Ascending aorta (tissue), 2 donors: ENCODE data around the gene SNN. TPM values are rescaled to one million over a fixed set of nuclear protein-coding genes. Genes with fewer than 3 reads are reported as not detected.

Source experiments
- DNase-seq, 2 donors: peaks; one replicate each; pipeline ENCODE4 v3.0.0-alpha.2; 2019; ENCODE audit warnings: low spot score in 2 of 2
- H3K27ac ChIP-seq, 2 donors: fragments of 200-600 bp; sonication (generic); one replicate each; pipeline ENCODE4 v1.5.1; 2016 to 2017; ENCODE audit warnings: mild to moderate bottlenecking in 1 of 2
- H3K27me3 ChIP-seq: fragments of 200-600 bp; sonication (generic); one replicate; pipeline ENCODE4 v1.5.1; 2017
- H3K36me3 ChIP-seq, 2 donors: fragments of 200-600 bp; sonication (generic); one replicate each; pipeline ENCODE4 v1.5.1; 2016
- H3K4me1 ChIP-seq, 2 donors: fragments of 200-600 bp; sonication (generic); one replicate each; pipeline ENCODE4 v1.5.1; 2016 to 2017; ENCODE audit warnings: mild to moderate bottlenecking in 1 of 2
- H3K4me3 ChIP-seq, 2 donors: fragments of 200-600 bp; sonication (generic); one replicate each; pipeline ENCODE4 v1.5.1; 2016 to 2017; ENCODE audit warnings: mild to moderate bottlenecking in 1 of 2
- H3K9me3 ChIP-seq, 2 donors: fragments of 200-600 bp; sonication (generic); one replicate each; pipeline ENCODE4 v1.5.1; 2016
- intact Hi-C: fragments of 100-400 bp; cut with DNase I; formaldehyde crosslinking; loops from one replicate; pipeline ENCODE4 v1.15.1; 2023
- total RNA-seq: library from RNA; depleted of rRNA; stranded (reverse); fragments of >200 nt; gene quantifications from one replicate; pipeline ENCODE4 v1.1.0, GENCODE V29; 2016
- TF ChIP-seq, protein P1 (sequence below), 3 experiments: fragments of 200-600 bp in 2 of 3; fragments of 450-650 bp in 1 of 3; sonication (generic) in 2 of 3; IDR thresholded peaks; one replicate each; pipeline ENCODE4 v1.5.1; 2016 to 2019; ENCODE audit warnings: antibody characterized with exemption in 3 of 3, mild to moderate bottlenecking in 1 of 3, moderate library complexity in 1 of 3

SNN gene
- total RNA-seq, 1 donor from 2014 or later: 2.1 TPM

DNA sequence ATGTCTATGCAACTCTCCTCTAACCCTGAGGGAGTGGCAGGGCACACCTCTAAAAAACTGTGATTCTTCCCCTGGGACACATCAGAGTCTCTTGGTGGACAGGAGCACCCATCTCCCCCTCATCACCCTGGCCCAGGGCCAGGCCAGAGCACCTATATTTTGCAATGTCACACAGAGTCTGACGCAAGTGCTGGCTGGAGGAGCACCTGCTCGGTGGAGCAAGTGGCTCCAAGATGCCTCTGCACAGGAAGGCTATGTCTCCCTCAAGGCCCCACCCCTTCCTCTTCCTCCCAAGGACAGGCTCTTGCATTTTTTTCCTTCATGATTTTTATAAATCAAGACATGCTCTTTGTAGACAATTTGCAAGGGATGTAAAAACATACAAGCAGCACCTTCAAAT, 13.3 kb downstream of the SNN start:
- intact Hi-C loops: no loop called here
- H3K4me3 ChIP-seq: no peak overlapping the region
- peaks cover 0 to 9% of the 10 kb centered on the region in 2 donors for H3K4me1 ChIP-seq
- DNase-seq: peak in 1 of 2 donors; percentile 5
- TF ChIP-seq, protein P1, sequence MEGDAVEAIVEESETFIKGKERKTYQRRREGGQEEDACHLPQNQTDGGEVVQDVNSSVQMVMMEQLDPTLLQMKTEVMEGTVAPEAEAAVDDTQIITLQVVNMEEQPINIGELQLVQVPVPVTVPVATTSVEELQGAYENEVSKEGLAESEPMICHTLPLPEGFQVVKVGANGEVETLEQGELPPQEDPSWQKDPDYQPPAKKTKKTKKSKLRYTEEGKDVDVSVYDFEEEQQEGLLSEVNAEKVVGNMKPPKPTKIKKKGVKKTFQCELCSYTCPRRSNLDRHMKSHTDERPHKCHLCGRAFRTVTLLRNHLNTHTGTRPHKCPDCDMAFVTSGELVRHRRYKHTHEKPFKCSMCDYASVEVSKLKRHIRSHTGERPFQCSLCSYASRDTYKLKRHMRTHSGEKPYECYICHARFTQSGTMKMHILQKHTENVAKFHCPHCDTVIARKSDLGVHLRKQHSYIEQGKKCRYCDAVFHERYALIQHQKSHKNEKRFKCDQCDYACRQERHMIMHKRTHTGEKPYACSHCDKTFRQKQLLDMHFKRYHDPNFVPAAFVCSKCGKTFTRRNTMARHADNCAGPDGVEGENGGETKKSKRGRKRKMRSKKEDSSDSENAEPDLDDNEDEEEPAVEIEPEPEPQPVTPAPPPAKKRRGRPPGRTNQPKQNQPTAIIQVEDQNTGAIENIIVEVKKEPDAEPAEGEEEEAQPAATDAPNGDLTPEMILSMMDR (IDR thresholded peaks at IDR 0.05): no peak
- no peaks in the 10 kb centered on the region for H3K9me3 ChIP-seq
- H3K27ac ChIP-seq: peak overlapping the region in 1 of 2 donors; percentile 57
- peaks cover 47 to 69% of the 10 kb centered on the region in 2 donors for H3K36me3 ChIP-seq
- H3K27me3 ChIP-seq: no peaks in the 10 kb centered on the region

DNA sequence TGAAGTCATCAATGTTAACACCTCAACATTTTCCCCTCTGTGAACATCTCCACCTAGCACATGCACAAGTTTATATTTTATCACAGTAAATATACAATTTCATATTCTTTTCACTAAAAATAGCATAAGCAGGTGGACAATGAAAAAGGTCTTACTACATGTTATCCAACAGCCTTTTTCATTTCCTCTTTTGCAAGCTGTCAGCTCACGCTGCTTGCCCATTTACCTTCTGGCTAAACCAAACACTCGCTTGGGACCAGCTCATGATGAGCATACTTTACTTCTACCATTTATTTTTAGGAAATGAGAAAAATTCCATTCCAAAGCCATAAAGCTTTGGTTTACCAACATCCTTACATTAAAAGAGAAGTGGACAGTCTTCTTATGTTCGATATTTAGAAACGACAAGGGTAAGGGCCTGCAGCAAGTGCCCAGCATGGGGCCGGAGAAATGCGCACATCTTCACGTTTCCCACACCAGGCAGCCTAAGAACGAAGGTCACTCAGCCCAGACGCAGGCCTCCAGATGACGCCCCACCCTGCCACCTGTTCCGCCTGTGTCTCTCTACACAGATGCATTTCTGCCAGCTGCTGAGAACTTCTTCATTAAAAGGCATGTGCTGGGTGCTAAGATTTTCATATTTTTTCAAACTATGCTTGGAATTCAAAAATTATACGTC, 13.9 kb downstream of the SNN start:
- intact Hi-C loops: no loop called here
- TF ChIP-seq, protein P1 (IDR thresholded peaks at IDR 0.05): no peak
- H3K36me3 ChIP-seq: peaks cover 43 to 63% of the 10 kb centered on the region in 2 donors
- H3K4me1 ChIP-seq: peaks cover 0 to 14% of the 10 kb centered on the region in 2 donors
- no peaks in the 10 kb centered on the region for H3K9me3 ChIP-seq
- H3K4me3 ChIP-seq: no peak overlapping the region
- DNase-seq: peak in 1 of 2 donors; percentile 2
- no peaks in the 10 kb centered on the region for H3K27me3 ChIP-seq
- H3K27ac ChIP-seq: peak overlapping the region; percentile 0 to 57

DNA sequence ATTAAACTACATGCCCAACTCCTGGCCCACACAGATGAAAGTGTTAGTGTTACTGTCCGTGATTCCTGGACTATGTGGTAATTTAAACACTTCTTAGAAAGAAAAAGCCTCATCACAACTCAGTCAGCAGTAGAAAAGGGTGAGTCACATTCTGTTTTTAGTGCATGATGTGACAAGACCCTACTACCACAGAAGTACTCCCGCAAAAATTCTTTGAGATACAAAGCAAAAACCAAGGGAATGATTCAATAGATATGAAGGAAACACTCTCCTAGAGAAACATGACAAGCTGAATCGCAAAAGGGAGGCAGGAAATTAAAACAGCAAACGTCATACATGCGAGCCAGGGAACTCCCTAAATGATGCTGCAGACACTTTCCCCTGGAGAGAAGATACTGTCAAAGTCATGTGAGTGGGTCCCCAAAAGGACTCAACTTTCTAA, 14.4 kb downstream of the SNN start:
- Histone ChIP-seq H3K9me3 (no peaks in the 10 kb centered on the region), H3K4me1 (peaks cover 0 to 18% of the 10 kb centered on the region in 2 donors), H3K4me3 (no peak overlapping the region), H3K27me3 (no peaks in the 10 kb centered on the region), H3K27ac (peak overlapping the region; percentile 0 to 57), H3K36me3 (peaks cover 43 to 63% of the 10 kb centered on the region in 2 donors)
- TF ChIP-seq, protein P1 (IDR thresholded peaks at IDR 0.05): no peak
- DNase-seq: no peak
- intact Hi-C loops: no loop called here

DNA sequence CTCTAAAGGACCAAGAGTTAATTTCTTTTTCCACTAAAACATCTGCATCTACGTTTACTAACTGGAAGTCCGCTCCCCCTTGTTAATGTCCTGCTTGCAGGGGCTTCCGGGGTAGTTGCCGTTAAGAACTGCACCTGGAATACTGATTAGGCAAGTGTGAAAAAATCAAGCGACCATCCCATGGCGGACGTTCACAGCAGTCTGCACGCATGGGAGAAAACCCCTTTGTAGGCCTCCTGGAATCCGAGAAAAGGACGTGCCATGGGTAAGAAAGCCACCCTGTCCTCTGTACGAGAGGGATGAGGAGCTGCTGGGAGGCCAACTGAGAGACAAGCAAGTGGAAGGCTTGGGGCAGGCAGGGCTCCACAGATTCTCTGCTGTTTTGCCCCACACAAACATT, 14.9 kb downstream of the SNN start:
- DNase-seq: peak; percentile 1 to 43
- Histone ChIP-seq H3K27me3 (no peaks in the 10 kb centered on the region), H3K4me3 (no peak overlapping the region), H3K27ac (peak overlapping the region; percentile 0 to 57), H3K4me1 (peaks cover 0 to 20% of the 10 kb centered on the region in 2 donors), H3K9me3 (no peaks in the 10 kb centered on the region), H3K36me3 (peaks cover 40 to 63% of the 10 kb centered on the region in 2 donors)
- intact Hi-C loops: no loop called here
- TF ChIP-seq, protein P1 (IDR thresholded peaks at IDR 0.05): no peak

DNA sequence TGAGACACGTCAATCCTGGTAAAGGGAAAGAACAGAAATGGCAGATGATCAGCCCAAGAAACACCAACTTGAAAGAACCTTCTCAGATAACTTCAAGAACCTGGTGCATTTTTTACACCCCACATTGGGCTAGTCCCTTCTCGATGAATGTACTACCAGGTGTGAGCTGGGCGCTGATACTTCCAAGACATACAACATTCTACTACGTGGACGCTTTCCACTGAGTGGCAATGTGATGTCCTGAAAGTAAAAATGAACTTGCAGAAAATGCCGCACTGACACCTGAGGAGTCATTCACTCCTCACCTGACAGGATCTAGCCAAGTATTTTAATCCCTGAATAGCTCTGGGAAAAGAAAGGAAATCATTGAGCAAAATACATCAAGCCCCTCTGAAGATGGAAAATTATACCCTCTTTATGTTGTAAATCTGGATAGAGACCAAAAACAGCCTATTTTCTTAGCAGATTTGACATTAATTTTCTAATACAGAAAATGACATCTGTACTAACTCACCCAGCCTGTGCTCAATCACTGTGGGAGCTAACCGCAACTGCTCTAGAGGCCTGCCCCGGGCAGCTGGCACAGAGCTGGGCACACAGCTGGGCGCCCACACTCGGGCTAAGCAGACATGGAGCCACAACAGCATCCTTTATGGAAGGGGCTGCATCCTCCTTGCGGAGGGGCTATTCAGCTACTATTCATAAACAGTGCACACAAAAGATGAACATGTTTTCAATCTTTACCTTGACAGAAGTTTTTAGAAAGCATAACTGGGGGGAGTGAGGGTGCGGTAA, 16.2 kb downstream of the SNN start:
- H3K9me3 ChIP-seq: no peaks in the 10 kb centered on the region
- peak in 1 of 2 donors; percentile 44 for DNase-seq
- no peaks in the 10 kb centered on the region for H3K27me3 ChIP-seq
- intact Hi-C loops: no loop called here
- H3K27ac ChIP-seq: no peak overlapping the region
- TF ChIP-seq, protein P1 (IDR thresholded peaks at IDR 0.05): no peak
- H3K4me3 ChIP-seq: no peak overlapping the region
- peaks cover 32 to 56% of the 10 kb centered on the region in 2 donors for H3K36me3 ChIP-seq
- H3K4me1 ChIP-seq: peaks cover 0 to 28% of the 10 kb centered on the region in 2 donors
